ENCODE results near the gene MCTP1.
"Not testable (repeated sequence)": the region's sequence is repeated elsewhere in the genome, so short reads cannot be mapped to it uniquely, and the experiment has no call there.

MCTP1 gene

DNA sequence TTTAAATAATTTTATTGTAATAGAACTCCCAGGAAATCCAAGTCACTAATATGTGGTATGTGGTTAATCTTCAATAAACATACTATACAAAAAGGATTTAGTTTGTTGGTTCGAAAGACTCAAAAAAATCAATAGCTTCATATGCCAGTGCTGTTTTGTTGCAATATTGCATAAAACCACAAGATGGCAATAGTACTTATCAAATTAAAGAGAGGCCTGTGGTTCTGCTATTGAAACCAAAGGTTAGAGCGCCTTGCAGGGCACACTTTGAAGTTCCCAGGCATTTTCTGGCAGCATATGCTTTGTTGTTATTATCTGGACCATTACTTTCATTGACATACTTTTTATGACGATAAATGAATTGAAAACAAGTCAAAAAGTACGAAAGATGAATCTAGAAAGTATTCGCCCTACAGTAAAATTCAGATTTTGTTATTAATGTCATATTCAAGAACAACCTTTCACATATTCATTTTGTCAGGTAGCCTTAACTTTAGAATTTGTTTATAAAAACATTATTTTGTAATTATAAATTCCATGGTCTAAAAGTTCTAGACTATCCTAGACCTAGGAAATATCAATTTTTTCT lies 316.3 kb downstream of the MCTP1 start:
- peak in 5 of 56 donors; percentile 0 to 41 (median 5) for DNase-seq

DNA sequence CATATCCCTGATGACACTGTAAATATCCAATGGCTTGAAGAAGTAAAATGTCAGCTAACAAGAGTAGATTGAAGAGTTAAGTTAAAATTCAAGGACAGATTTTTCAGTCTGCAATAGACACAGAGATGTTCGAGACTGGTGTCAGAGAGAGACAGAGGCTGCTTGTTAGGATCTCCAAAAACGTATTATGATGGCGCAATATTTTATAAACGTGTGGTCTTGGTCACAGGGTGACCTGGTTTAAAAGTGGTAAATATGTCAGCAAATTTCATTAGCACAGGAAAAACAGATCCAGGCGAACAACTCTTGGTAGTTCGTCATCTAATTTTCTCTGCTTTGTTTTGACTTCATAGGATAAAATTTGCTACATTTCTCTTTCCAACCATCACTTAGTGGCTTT lies 317.4 kb downstream of the MCTP1 start:
- DNase-seq: no peak

DNA sequence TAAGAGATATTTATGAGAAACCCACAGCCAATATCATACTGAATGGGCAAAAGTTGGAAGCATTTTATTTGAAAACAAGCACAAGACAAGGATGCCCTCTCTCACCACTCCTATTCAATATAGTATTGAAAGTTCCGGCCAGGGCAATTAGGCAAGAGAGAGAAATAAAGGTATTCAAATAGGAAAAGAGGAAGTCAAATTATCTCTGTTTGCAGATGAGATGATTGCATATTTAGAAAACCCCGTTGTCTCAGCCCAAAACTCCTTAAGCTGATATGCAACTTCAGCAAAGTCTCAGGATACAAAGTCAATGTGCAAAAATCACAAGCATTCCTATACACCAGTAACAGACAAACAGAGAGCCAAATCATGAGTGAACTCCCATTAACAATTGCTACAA lies 325.6 kb downstream of the MCTP1 start:
- DNase-seq: not testable (repeated sequence)

DNA sequence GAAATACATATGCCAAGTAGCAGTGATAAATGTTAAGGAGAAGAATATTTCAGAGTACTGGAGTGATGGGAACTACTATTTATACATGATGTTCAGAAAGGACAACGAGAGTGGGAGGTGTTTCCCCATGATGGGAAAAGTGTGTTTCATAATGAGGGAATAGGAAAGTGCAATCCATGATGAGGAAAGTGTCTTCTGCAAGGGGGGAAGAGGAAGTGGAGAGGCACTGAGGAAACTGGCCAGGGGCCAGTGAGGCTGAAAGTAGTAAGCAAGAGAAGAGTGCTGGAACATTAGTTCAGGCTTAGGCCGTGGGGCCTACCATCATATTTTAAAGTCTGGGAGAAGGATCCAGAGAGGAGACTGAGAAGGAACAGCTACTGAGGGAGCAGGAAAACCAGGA lies 339.2 kb downstream of the MCTP1 start:
- peak in 2 of 56 donors; percentile 1 to 7 for DNase-seq

DNA sequence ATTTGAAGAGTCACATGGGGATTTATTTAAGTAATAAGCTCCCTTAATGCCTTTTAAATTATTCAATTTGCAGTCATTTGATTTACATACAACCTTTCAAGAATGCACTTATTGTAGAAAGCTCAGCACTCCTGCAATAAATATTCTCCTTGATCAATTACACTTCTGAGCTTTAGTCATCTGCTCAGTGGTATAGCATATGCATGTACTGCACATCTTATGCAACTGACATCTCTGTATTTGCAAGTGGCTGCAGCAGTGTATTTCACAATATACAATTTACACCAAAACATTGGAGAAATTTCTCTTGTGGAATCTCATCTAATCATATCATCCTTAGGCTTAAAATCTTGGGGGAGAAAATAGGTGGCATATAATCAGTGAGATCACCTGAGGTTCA lies 340.7 kb downstream of the MCTP1 start:
- DNase-seq: no peak

DNA sequence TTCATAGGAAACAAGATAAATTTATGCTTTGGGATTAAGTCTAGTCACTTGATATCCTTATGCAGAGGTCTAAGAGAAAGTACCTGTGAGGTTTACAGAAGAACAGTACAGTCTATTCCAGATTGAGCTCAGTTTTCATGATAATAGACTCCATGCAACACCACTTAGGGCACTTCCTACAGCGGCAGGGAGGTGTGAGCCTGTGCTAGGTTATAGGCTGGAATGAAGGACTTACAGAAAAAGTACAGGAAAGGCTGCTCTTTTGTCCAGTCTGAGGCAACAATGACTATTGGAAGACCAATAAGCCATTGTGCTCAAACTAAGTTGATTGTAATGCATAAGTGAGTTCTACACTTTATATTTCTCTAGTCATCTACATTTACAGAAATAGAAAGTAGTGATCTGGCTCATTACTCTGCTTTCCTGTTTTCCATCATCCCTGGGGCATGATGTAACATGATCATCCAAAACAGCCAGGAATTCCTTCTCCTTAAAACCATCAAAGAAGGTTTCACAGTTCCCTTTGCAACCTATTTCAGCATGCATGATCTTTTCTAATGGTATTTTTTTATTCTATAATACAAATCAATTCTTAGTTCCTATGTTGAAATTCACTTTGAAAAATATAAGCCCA lies 343.7 kb downstream of the MCTP1 start:
- no peak for DNase-seq

DNA sequence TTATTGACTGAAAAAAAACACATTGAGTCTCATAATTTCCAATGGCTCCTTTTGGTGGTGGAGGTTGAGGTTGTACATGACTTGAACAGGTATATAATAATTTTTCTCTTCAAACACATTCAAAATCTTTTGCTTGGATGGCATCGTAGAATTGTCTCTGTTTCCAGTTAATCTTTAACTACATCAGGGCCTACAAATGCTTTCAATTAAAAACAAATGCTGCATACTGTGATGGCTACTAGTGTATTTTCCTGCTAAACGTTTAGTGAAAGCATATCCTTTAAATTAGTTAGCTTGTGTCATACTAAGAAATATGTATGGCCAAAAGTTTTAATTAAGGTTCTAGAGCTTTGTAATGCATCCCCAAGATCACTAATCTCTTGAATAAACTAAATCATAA lies 352.6 kb downstream of the MCTP1 start:
- no peak for DNase-seq

DNA sequence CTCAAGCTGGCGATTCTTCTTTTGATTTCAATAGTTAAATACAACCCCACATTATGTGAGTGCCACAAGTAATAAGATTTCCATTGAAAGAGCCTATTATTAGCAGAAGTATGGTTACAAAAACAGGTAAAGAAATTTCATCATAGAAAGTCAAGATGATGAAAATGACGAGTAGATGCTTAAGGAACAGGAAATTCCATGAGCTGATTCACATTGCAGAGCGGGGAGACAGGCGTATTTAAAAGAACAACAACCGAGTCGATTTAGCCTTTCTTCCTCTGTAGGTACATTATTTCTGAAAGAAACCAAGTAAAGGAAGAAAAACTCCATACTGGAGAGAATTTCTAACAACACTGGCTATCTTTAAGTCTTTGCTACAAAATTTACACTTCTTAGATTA lies 356.0 kb downstream of the MCTP1 start:
- no peak for DNase-seq

DNA sequence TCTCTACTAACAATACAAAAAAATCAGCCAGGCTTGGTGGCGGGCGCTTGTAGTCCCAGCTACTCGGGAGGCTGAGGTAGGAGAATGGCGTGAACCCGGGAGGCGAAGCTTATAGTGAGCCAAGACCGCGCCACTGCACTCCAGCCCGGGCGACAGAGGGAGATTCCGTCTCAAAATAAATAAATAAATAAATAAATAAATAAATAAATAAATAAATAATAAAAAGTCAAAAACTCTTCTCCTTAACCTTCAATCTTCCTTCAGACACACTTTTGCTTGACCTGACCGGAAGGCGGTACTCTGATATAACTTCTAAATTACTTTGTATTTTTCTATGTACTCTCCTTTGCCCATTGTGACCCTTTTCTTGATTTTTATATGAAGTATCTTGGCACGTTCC lies 364.3 kb downstream of the MCTP1 start:
- DNase-seq: no peak

DNA sequence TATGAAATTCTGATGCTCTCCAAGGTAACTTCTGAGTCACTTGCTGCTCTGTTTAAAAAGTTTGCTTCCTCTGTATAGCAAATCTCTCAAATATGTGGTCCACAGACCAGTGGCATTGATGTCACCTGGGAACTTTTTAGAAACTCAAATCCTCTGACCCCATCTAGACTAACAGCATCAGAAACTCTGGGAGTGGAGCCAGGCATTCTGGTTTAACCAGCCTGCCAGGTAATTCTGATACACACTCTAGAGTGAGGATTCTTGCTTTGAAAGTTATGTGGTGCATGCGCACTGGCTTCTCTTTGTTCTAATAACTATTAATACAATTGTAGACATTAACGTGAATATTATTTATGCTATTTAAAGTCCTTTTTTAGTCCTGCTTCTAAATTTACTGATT lies 368.3 kb downstream of the MCTP1 start:
- no peak for DNase-seq

DNA sequence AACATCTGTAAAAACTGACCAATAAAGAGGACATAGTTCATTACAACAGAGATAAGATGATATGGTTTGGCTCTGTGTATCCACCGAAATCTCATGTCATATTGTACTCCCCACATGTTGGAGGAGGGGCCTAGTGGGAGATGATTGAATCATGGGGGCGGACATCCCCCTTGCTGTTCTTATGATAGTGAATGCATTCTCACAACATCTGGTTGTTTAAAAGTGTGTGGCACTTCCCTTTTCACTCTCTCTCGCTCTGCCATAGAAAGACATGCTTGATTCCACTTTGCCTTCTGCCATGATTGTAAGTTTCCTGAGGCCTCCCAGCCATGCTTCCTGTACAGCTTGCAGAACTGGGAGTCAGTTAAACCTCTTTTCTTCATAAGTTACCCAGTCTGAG lies 373.6 kb downstream of the MCTP1 start:
- no peak for DNase-seq

DNA sequence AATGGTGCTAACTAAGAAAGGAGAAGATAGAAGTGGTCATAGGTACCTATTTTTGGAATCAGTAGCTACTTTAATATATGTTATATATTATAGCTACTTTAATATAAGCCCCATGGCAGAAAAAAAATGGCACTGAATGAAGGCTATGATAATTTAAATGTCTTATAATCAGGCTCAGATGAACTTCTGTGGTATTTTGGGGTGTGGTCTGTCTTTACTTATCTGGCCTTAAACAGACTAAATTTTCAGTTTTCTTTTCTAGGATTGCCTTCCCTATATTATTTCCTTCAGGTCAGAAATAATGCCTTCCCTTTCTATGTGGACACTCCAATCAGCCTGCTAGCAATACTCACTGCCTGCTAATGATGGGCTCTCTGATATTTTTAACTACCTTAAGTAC lies 374.2 kb downstream of the MCTP1 start:
- DNase-seq: no peak

DNA sequence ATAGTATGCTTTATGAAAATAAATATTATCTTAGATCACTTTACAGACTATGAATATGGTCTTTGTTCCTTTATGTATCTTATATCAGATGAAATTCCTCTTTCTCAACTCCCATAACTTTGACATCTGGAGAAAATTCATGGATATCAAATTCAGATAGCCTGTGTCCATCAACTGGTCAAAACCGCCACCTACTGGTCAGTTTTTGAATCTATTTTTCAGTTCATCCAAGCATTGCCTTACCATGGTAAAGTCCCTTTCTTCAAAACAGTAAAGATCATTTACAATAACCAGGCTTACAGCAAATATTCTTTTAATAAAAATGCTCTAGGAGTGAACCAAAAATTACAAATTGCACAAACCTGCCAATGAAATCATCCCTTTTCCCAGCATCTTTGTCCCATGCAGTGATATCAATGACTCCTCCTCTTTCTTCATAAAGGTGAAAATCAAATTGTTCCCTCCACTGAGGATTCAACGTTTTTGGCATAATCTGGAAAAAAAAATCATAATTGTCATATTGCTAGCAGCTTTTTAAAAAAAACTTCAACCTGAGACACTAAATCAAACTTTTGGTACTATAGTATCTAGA lies 375.9 kb downstream of the MCTP1 start:
- peak in 4 of 56 donors; percentile 2 to 35 (median 7) for DNase-seq

DNA sequence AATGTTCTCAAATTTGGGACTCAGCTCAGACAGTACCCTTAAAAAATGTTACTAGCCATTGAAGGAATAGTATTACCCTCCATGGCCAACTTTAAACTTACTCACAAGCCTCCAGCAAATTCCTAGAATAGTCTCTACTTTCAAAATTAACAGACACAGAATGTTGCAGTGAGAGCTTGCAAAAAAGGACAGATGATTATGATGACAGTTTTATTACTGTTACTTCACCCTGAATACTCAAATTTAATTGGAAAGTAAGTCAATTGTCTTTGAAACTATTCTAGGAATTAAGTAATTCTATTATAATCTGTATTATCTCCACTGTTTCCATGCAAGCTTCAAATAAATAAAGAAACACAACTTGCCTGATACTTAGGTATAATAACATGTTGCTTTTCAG lies 378.1 kb downstream of the MCTP1 start:
- DNase-seq: no peak

DNA sequence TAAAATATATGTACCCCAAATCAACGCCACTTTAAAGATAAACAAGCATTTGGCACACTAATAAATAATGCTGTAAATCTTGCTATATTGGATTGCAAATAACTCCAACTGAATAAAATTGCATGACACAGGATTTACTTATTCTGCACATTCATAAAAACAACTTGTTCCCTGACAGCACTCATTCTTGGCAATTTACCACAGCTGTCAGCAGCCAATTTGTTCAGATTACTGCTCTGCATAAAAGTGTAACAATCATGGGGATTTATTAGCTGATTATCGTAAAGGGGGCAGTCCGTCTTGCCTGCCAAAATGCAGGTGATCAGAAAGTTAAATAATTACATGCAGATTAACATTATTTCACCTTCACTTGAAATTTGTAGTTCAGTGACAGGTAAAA lies 381.2 kb downstream of the MCTP1 start:
- no peak for DNase-seq

DNA sequence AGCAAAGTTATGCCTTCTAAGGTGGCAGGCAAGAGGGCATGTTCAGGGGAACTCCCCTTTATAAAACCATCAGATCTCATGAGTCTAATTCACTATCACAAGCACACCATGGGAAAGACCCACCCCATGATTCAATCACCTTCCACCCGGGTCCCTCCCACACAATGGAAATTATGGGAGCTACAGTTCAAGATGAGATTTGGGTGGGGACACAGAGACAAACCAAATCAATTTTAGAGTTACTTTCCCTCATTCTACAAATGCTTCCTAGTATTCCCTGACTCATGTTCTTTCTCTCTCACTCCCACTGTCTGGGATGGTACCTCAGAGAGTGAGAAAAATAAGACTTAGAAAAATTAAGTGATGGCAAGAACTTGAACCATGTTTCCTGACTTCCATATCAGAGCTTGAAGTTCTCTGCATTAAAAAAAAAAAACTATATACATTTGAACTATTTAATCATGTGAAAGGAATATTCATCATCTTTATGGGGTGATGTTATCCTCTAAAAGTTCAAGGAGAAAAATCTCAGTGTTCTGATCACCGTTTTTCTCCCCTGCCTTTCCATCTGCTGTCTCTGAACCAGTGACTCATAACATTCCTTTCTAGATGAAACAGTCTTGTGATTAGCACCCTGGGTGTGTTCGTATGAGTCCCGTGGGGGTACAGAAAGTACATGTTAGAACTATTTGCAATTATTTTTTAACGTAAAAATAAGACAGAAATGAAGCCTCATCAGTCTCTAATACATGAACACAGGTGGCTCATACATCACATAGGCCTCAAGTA lies 383.5 kb downstream of the MCTP1 start:
- no peak for DNase-seq

DNA sequence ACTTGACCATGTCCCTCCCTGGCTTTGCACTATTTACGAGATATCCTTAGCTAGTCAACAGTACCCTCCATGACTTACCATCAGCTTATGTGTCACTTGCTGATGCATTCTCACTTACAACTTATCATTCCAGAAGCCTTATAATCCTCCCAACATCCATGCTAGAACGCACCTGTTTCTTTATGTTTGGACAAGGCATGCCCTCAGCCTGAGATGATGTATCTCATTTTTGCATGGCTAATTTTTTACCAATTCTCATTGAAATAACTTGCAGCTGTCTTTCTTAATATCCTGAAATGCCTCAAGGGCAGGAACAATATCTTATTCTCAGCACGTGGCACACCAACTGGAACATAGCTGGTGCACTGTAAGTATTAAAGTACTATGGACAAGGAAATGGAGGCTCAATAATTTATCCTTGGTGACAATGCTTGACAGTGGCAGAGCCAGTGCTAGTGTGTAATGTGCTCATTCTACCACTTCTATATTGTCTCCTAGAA lies 384.8 kb downstream of the MCTP1 start:
- DNase-seq: no peak

DNA sequence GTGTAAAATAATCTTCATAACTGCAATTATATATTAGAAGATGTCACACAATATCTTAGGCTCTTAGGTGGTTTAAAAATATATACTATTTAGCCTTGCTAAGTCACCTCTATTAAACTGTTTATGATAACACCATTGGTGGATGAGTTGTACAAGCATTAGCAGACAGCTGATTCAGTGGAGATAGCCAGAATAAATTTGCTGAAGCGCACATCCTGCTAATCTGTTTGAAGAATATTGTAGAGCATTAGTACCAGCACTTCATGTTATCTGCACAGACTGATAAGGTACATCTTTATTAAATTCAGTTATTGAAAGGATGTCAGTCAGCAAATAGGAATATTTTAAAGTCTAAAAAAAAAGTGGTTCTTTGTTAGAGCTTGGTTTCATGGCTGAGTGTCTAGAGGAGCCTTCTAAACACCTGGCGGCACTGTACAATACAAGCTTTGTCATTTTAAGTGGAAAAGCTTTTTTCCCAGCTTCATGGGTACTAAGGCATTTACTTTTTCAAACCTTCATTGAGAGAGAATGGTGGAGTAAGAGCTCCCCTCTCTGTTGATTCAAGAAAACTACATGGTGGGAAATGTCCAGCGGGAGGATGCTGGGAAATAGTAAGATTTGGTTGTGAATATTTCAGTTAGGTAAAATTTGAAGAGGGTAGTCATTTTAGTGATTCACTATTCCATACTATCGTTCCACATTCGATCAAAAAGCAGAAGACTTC lies 391.3 kb downstream of the MCTP1 start:
- peak in 3 of 56 donors; percentile 4 to 43 (median 26) for DNase-seq

DNA sequence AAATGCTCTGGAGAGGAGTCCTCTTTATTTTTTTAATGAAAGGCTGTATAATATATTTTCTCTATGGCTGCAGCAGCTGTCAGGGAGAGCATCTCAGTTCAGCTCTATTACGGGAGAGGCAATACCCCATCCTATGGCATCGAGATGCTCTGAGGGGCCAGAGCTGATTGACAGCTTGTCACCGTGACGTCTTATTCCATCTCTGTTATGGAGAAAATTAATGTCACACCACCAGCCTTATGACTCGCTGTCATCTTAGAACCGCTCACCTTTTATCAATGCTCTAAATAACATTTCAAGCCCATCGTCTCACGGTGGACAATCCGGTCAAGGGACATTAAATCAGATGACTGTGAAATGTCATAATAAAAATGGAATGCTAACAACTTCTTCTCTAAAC lies 392.9 kb downstream of the MCTP1 start:
- DNase-seq: no peak

DNA sequence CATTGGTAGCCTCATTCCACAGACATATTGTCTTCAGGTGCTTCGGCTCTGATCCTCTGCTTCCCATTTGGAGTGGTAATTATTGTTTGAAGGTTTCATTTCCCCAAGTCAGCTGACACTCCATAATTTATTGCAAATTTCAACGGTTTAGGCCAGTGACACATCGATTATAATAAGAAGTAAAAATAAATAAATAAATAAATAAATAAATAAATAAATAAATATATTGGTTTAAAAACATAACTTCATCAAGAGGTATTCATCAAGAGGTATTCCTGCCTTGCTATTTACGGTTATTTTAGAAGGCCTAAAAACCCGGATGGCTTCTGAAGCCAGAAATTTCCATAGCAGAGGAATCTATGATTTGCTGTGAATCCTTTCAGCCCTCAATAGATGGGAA lies 393.3 kb downstream of the MCTP1 start:
- no peak for DNase-seq

DNA sequence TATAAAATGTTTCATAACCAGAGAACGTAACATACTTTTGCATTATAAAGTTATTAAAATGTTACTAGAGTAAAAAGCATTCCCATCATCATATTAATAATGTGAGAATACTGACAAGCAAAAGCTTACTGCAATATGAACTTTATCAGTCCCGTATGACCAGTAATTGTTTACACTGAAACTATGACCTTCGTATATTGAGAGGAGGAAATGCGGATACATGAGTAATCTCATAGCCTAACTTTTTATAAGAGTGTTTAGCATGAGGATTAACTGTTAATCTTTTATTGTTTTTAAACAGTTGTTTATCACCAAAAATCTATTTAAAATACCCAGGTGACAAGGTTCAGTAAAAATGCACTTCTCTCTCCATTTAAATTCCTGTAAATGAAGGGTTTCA lies 394.0 kb downstream of the MCTP1 start:
- DNase-seq: no peak

DNA sequence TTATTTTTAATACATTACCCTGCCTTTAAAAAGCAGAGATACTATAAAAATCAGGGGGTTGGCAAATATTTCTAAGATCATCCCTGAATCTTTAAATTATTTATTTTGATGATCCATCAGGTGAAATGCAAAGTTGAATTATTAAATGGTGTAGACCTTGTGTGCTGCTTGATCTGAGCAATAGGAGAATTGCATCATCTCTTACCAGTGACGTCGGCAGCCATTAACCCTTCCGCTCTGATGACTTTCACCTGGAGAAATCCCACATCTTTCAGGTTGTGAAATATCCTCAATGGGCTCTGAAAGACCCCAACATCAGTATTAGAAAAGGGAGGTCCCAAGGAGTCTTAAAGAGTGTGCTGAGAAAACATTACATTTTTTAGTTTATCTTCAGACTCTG lies 396.2 kb downstream of the MCTP1 start:
- DNase-seq: no peak

Measured in amygdala (tissue), 56 donors.